Measurements from ENCODE around the gene REV1.

Gene REV1

GRCh38 chr2:99490623-99491461, 1.0 kb upstream of the REV1 start:
- TF ChIP-seq MAX (IDR thresholded peaks at IDR 0.05; ENCODE audit: low read depth, low read length) (no peak), POLR2A (IDR thresholded peaks at IDR 0.05; ENCODE audit: extremely low read depth, insufficient read length) (no peak), MYC (IDR thresholded peaks at IDR 0.05; ENCODE audit: low read depth, low read length) (no peak), CTCF (IDR thresholded peaks at IDR 0.05; ENCODE audit: low read depth, low read length) (no peak)
- no peak for DNase-seq (ENCODE audit: low read depth)

GRCh38 chr2:99489063-99489760, 605 bp downstream of the REV1 start:
- peak; percentile 41; the same call in 1 of the 2 replicates for TF ChIP-seq MYC (IDR thresholded peaks at IDR 0.05; ENCODE audit: low read depth, low read length)
- no peak for TF ChIP-seq POLR2A (IDR thresholded peaks at IDR 0.05; ENCODE audit: extremely low read depth, insufficient read length)
- DNase-seq (ENCODE audit: low read depth), result peak; percentile 78
- peak overlapping the region; percentile 87 for H3K4me3 ChIP-seq (ENCODE audit: low read depth, low read length)

More at GRCh38 chr2:99490623-99491461, 1.0 kb upstream of the REV1 start:
- peak overlapping the region; percentile 71 for H3K4me3 ChIP-seq (ENCODE audit: low read depth, low read length)

GRCh38 chr2:99488539-99489062, 1.2 kb downstream of the REV1 start:
- peak; percentile 66 for DNase-seq (ENCODE audit: low read depth)
- no peak for TF ChIP-seq POLR2A (IDR thresholded peaks at IDR 0.05; ENCODE audit: extremely low read depth, insufficient read length)
- TF ChIP-seq MAX (IDR thresholded peaks at IDR 0.05; ENCODE audit: low read depth, low read length), result 0 out of 2 replicates have a peak, but pooled peaks have one; percentile 1
- peak overlapping the region; percentile 87 for H3K4me3 ChIP-seq (ENCODE audit: low read depth, low read length)

GRCh38 chr2:99487906-99488305, 1.9 kb downstream of the REV1 start:
- no peak for DNase-seq (ENCODE audit: low read depth)
- peak overlapping the region; percentile 87 for H3K4me3 ChIP-seq (ENCODE audit: low read depth, low read length)
- no peak for TF ChIP-seq MYC (IDR thresholded peaks at IDR 0.05; ENCODE audit: low read depth, low read length)
- no peak for TF ChIP-seq MAX (IDR thresholded peaks at IDR 0.05; ENCODE audit: low read depth, low read length)
- no peak for TF ChIP-seq CTCF (IDR thresholded peaks at IDR 0.05; ENCODE audit: low read depth, low read length)
- TF ChIP-seq POLR2A (IDR thresholded peaks at IDR 0.05; ENCODE audit: extremely low read depth, insufficient read length), result no peak

- TF ChIP-seq MYC (IDR thresholded peaks at IDR 0.05; ENCODE audit: low read depth, low read length) (no peak), CTCF (IDR thresholded peaks at IDR 0.05; ENCODE audit: low read depth, low read length) (no peak), POLR2A (IDR thresholded peaks at IDR 0.05; ENCODE audit: extremely low read depth, insufficient read length) (no peak), MAX (IDR thresholded peaks at IDR 0.05; ENCODE audit: low read depth, low read length) (no peak)
- no peak overlapping the region for H3K4me3 ChIP-seq (ENCODE audit: low read depth, low read length)
- DNase-seq (ENCODE audit: low read depth), result no peak
Observed at GRCh38 chr2:99485824-99486223, 4.0 kb downstream of the REV1 start.

GRCh38 chr2:99485411-99485810, 4.4 kb downstream of the REV1 start:
- TF ChIP-seq MYC (IDR thresholded peaks at IDR 0.05; ENCODE audit: low read depth, low read length), result no peak
- TF ChIP-seq CTCF (IDR thresholded peaks at IDR 0.05; ENCODE audit: low read depth, low read length), result no peak
- no peak for TF ChIP-seq MAX (IDR thresholded peaks at IDR 0.05; ENCODE audit: low read depth, low read length)
- TF ChIP-seq POLR2A (IDR thresholded peaks at IDR 0.05; ENCODE audit: extremely low read depth, insufficient read length), result no peak
- no peak overlapping the region for H3K4me3 ChIP-seq (ENCODE audit: low read depth, low read length)
- DNase-seq (ENCODE audit: low read depth), result peak; percentile 17
